Measurements from ENCODE around the gene PAFAH1B1.
A peak's percentile ranks its signal among the peaks of the same experiment; 100 is the strongest.
"Not testable (repeated sequence)": the region's sequence is repeated elsewhere in the genome, so short reads cannot be mapped to it uniquely, and the experiment has no call there.

The PAFAH1B1 gene

DNA sequence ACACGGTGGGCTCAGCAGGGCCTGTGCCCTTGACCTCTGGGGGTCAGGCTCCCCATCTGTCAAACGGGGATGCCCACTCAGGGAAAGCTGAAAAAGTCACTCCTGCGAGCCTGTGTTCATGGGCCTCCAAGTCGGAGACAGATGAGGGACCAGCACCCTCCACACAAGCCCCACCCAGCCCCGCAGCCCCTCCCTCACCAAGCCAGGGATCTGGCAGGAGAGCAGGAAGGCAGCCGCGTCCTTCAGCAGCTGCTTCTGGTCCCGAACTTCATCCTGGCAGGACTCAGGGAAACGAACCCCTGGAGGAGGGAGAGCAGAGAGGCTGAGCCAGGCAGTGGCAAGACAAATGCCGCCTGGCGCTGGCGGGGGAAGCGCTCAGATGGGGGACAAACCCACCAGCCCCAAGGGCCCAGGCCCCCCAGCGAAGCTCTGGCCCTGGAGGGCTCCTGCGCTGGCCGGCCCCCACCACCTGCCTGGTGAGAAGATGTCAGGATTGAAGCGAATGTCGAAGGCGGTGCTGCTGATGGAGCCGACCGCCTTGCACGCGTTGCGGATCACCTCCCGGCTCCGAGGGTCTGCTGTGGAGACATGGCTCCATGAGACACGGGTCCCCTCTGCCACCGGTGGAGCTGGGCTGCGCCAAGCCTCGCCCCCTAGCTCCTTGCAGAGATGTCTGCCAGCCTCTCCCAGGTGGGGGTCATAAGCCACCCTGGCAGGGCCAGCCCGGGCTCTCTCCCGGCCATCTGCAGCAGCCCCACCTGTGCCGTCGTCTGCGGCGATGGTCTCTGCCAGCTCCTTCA, 102.7 kb downstream of the PAFAH1B1 start:
- Histone ChIP-seq H3K14ac (ENCODE audit: low read length in 2 of 2) (no peak overlapping the region), H4K8ac (ENCODE audit: low read length) (no peak overlapping the region), H3K9me3 (ENCODE audit: control insufficient read depth, low read length) (no peaks in the 10 kb centered on the region), H3K27me3 (ENCODE audit: control insufficient read depth in 1 of 2, insufficient read depth in 1 of 2, low read length in 2 of 2) (no peaks in the 10 kb centered on the region), H3K4ac (ENCODE audit: low read depth in 1 of 2, low read length in 2 of 2) (no peak overlapping the region), H3K79me1 (replicated peaks; ENCODE audit: low read length, poor library complexity, severe bottlenecking) (peaks cover 21% of the 10 kb centered on the region), H2BK15ac (ENCODE audit: low read depth, poor library complexity, severe bottlenecking) (no peak overlapping the region), H4K91ac (ENCODE audit: low read length) (no peak overlapping the region), H3K27ac (ENCODE audit: low read length, poor library complexity, severe bottlenecking) (no peak overlapping the region), H3K23ac (ENCODE audit: low read length in 2 of 2) (no peak overlapping the region), H3K4me1 (ENCODE audit: control insufficient read depth, insufficient read depth, low read depth, low read length) (peaks cover 5% of the 10 kb centered on the region), H2BK12ac (ENCODE audit: low read length in 2 of 2) (no peak overlapping the region), H3K36me3 (ENCODE audit: control insufficient read depth in 1 of 2, insufficient read depth in 2 of 2, low read depth in 1 of 2, low read length in 2 of 2) (peaks cover 60 to 94% of the 10 kb centered on the region in 2 experiments), H2AK5ac (ENCODE audit: low read length, severe bottlenecking) (no peak overlapping the region), H2BK5ac (ENCODE audit: low read depth, low read length, poor library complexity, severe bottlenecking) (no peak overlapping the region), H2AFZ (ENCODE audit: low read depth, low read length) (no peak overlapping the region), H3K9ac (ENCODE audit: low read length) (no peak overlapping the region), H3K18ac (ENCODE audit: low read depth in 1 of 2, low read length in 2 of 2) (no peak overlapping the region), H2BK120ac (ENCODE audit: low read depth, low read length) (no peak overlapping the region), H3K4me2 (ENCODE audit: low read length, poor library complexity, severe bottlenecking) (no peak overlapping the region), H3K4me3 (ENCODE audit: insufficient read depth in 1 of 2, low read depth in 1 of 2, low read length in 2 of 2) (no peak overlapping the region)
- DNase-seq, result no peak
- WGBS, result 98% methylated on average over 36 of the region's 36 CpGs

DNA sequence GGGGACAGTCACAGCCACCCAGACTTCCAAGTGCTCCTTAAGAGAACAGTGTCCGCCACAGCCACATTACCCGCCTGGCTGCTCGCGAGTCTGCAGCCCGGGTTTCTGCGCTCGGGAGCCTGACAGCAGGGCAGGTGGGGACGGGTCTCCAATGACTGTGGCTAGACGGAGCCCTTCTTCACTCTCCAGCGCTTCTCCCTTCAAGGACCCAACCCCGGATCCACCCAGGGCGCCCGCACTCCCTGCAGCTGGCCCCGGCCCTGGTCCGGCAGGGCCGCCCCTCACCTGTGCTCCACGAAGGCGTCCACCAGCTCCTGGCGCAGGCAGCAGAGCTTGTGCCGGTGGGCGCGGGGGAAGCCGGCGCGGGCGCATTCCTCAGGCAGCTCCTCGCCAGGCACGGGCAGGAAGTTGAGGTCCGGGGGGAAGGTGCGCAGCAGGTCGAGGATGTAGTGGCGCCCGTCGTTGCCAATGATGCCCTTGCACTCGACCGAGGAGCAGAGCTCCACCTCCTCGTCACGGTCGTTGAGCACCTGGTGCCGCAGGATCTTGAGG, 104.2 kb downstream of the PAFAH1B1 start:
- no peak overlapping the region for H2BK15ac ChIP-seq (ENCODE audit: low read depth, poor library complexity, severe bottlenecking)
- no peak overlapping the region for H2AK5ac ChIP-seq (ENCODE audit: low read length, severe bottlenecking)
- H3K27ac ChIP-seq (ENCODE audit: low read length, poor library complexity, severe bottlenecking), result no peak overlapping the region
- H3K36me3 ChIP-seq (ENCODE audit: control insufficient read depth in 1 of 2, insufficient read depth in 2 of 2, low read depth in 1 of 2, low read length in 2 of 2), result peaks cover 71 to 94% of the 10 kb centered on the region in 2 experiments
- H3K79me1 ChIP-seq (replicated peaks; ENCODE audit: low read length, poor library complexity, severe bottlenecking), result peaks cover 13% of the 10 kb centered on the region
- no peak overlapping the region for H3K9ac ChIP-seq (ENCODE audit: low read length)
- no peak for DNase-seq
- H4K8ac ChIP-seq (ENCODE audit: low read length), result no peak overlapping the region
- no peak overlapping the region for H2BK5ac ChIP-seq (ENCODE audit: low read depth, low read length, poor library complexity, severe bottlenecking)
- no peak overlapping the region for H4K91ac ChIP-seq (ENCODE audit: low read length)
- H3K27me3 ChIP-seq (ENCODE audit: control insufficient read depth in 1 of 2, insufficient read depth in 1 of 2, low read length in 2 of 2), result no peaks in the 10 kb centered on the region
- H3K18ac ChIP-seq (ENCODE audit: low read depth in 1 of 2, low read length in 2 of 2), result no peak overlapping the region
- no peak overlapping the region for H2AFZ ChIP-seq (ENCODE audit: low read depth, low read length)
- H3K14ac ChIP-seq (ENCODE audit: low read length in 2 of 2), result no peak overlapping the region
- H3K4me2 ChIP-seq (ENCODE audit: low read length, poor library complexity, severe bottlenecking), result no peak overlapping the region
- H2BK12ac ChIP-seq (ENCODE audit: low read length in 2 of 2), result no peak overlapping the region
- no peak overlapping the region for H3K4me3 ChIP-seq (ENCODE audit: insufficient read depth in 1 of 2, low read depth in 1 of 2, low read length in 2 of 2)
- H3K9me3 ChIP-seq (ENCODE audit: control insufficient read depth, low read length), result no peaks in the 10 kb centered on the region
- H2BK120ac ChIP-seq (ENCODE audit: low read depth, low read length), result no peak overlapping the region
- H3K23ac ChIP-seq (ENCODE audit: low read length in 2 of 2), result no peak overlapping the region
- peaks cover 4% of the 10 kb centered on the region for H3K4me1 ChIP-seq (ENCODE audit: control insufficient read depth, insufficient read depth, low read depth, low read length)
- WGBS, result 98% methylated on average over 40 of the region's 40 CpGs
- no peak overlapping the region for H3K4ac ChIP-seq (ENCODE audit: low read depth in 1 of 2, low read length in 2 of 2)

DNA sequence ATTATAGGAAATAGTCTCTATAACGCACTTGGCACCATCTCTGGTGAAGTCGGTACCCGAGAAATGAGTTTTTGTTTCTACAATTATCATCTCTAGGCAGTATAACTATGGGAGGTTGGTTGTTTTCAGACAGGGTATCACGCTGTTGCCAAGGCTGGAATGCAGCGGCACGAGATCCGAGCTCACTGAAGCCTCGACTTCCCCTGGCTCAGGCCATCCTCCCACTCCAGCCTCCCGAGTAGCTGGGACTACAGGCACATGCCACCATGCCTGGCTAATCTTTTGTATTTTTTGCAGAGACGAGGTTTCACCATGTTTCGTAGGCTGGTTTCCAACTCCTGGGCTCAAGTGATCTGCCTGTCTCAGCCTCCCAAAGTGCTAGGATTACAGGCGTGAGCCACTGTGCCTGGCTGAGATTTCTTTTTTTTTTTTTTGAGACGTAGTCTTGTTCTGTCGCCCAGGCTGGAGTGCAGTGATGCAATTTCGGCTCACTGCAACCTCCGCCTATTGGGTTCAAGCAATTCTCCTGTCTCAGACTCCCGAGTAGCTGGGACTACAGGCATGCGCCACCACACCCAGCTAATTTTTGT, 105.9 kb downstream of the PAFAH1B1 start:
- not testable (repeated sequence) for H3K4me1 ChIP-seq (ENCODE audit: control insufficient read depth, insufficient read depth, low read depth, low read length); H3K23ac ChIP-seq (ENCODE audit: low read length in 2 of 2); H3K4me3 ChIP-seq (ENCODE audit: insufficient read depth in 1 of 2, low read depth in 1 of 2, low read length in 2 of 2); H2AK5ac ChIP-seq (ENCODE audit: low read length, severe bottlenecking); H2AFZ ChIP-seq (ENCODE audit: low read depth, low read length); H2BK12ac ChIP-seq (ENCODE audit: low read length in 2 of 2); H4K8ac ChIP-seq (ENCODE audit: low read length); H3K14ac ChIP-seq (ENCODE audit: low read length in 2 of 2); H3K27ac ChIP-seq (ENCODE audit: low read length, poor library complexity, severe bottlenecking); H3K4me2 ChIP-seq (ENCODE audit: low read length, poor library complexity, severe bottlenecking); H3K27me3 ChIP-seq (ENCODE audit: control insufficient read depth in 1 of 2, insufficient read depth in 1 of 2, low read length in 2 of 2); H2BK5ac ChIP-seq (ENCODE audit: low read depth, low read length, poor library complexity, severe bottlenecking); DNase-seq; H3K4ac ChIP-seq (ENCODE audit: low read depth in 1 of 2, low read length in 2 of 2); H2BK120ac ChIP-seq (ENCODE audit: low read depth, low read length); H3K18ac ChIP-seq (ENCODE audit: low read depth in 1 of 2, low read length in 2 of 2); H3K9ac ChIP-seq (ENCODE audit: low read length); H2BK15ac ChIP-seq (ENCODE audit: low read depth, poor library complexity, severe bottlenecking); H3K9me3 ChIP-seq (ENCODE audit: control insufficient read depth, low read length); H4K91ac ChIP-seq (ENCODE audit: low read length)
- WGBS, result 96% methylated on average over 18 of the region's 18 CpGs
- H3K36me3 ChIP-seq (ENCODE audit: control insufficient read depth in 1 of 2, insufficient read depth in 2 of 2, low read depth in 1 of 2, low read length in 2 of 2), result peaks cover 74 to 95% of the 10 kb centered on the region in 2 experiments
- peaks cover 22% of the 10 kb centered on the region for H3K79me1 ChIP-seq (replicated peaks; ENCODE audit: low read length, poor library complexity, severe bottlenecking)

DNA sequence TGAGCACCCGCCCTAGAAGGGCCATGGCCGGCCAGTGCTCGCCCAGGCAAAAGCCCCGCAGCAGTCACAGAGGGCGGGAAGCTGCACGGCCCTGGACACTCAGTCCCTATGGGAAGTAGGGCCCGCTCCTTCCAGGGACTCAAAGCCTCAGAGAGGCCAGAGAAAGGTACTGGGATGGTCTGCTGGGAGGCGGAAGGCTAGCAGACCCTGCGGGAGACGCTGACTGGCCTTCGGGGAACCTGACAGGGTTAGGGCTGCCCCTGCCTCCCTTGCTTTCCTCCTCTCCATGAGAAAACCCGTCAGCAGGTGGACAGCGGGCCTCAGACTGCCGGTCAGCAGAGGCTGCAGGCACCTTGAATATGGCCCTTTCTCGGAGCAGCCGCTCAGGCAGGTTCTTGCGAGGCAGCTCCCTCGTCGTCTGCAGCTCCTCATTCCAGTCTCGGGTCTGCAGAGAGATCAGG, 106.6 kb downstream of the PAFAH1B1 start:
- no peak overlapping the region for H2BK5ac ChIP-seq (ENCODE audit: low read depth, low read length, poor library complexity, severe bottlenecking)
- 98% methylated on average over 20 of the region's 20 CpGs for WGBS

More for the DNA sequence above, 106.6 kb downstream of the PAFAH1B1 start:
- Histone ChIP-seq H3K9ac (ENCODE audit: low read length) (no peak overlapping the region), H2AK5ac (ENCODE audit: low read length, severe bottlenecking) (no peak overlapping the region), H3K36me3 (ENCODE audit: control insufficient read depth in 1 of 2, insufficient read depth in 2 of 2, low read depth in 1 of 2, low read length in 2 of 2) (peaks cover 73 to 94% of the 10 kb centered on the region in 2 experiments), H4K91ac (ENCODE audit: low read length) (no peak overlapping the region), H2BK12ac (ENCODE audit: low read length in 2 of 2) (no peak overlapping the region), H3K14ac (ENCODE audit: low read length in 2 of 2) (no peak overlapping the region), H3K9me3 (ENCODE audit: control insufficient read depth, low read length) (no peaks in the 10 kb centered on the region), H2AFZ (ENCODE audit: low read depth, low read length) (no peak overlapping the region), H3K27me3 (ENCODE audit: control insufficient read depth in 1 of 2, insufficient read depth in 1 of 2, low read length in 2 of 2) (no peaks in the 10 kb centered on the region), H3K23ac (ENCODE audit: low read length in 2 of 2) (no peak overlapping the region), H3K79me1 (replicated peaks; ENCODE audit: low read length, poor library complexity, severe bottlenecking) (peaks cover 29% of the 10 kb centered on the region), H3K18ac (ENCODE audit: low read depth in 1 of 2, low read length in 2 of 2) (no peak overlapping the region), H3K4me1 (ENCODE audit: control insufficient read depth, insufficient read depth, low read depth, low read length) (peaks cover 14% of the 10 kb centered on the region), H2BK15ac (ENCODE audit: low read depth, poor library complexity, severe bottlenecking) (peak overlapping the region; percentile 44), H3K27ac (ENCODE audit: low read length, poor library complexity, severe bottlenecking) (no peak overlapping the region), H4K8ac (ENCODE audit: low read length) (no peak overlapping the region), H3K4me3 (ENCODE audit: insufficient read depth in 1 of 2, low read depth in 1 of 2, low read length in 2 of 2) (no peak overlapping the region), H2BK120ac (ENCODE audit: low read depth, low read length) (no peak overlapping the region), H3K4me2 (ENCODE audit: low read length, poor library complexity, severe bottlenecking) (no peak overlapping the region), H3K4ac (ENCODE audit: low read depth in 1 of 2, low read length in 2 of 2) (no peak overlapping the region)
- no peak for DNase-seq

All from mesenchymal stem cell (in vitro differentiated cells and primary cell).